ENCODE data around the gene ANO4.

- no peak for TF ChIP-seq CTCF (IDR thresholded peaks at IDR 0.05; ENCODE audit: insufficient read depth, low read length, poor library complexity, severe bottlenecking)
- no peak for TF ChIP-seq EZH2phosphoT487 (conservative IDR thresholded peaks at IDR 0.05; ENCODE audit: low read length)
Measured at GRCh38 chr12:101044512-101045059, 250.0 kb downstream of the ANO4 start.

Measured in SU-DHL-6 (cell line).